RWPE2 (cell line): ENCODE results near the gene MAP2K3.
A peak's percentile ranks its signal among the peaks of the same experiment; 100 is the strongest.
"Not testable (repeated sequence)": the region's sequence is repeated elsewhere in the genome, so short reads cannot be mapped to it uniquely, and the experiment has no call there.

Experiments
- ATAC-seq: fragments of 200-7000 bp; cut with Tn5 transposase; 3 replicates; pipeline ENCODE4 v1.9.1; 2021; ENCODE audit warnings: low read depth
- DNase-seq: peaks from one replicate; pipeline ENCODE4 v3.0.0-alpha.2; 2020; ENCODE audit warnings: low spot score
- H3K27ac ChIP-seq: fragments of 450-650 bp; 2 replicates; pipeline ENCODE4 v1.5.1; 2017; ENCODE audit warnings: mild to moderate bottlenecking; ENCODE audit not compliant: poor library complexity, severe bottlenecking
- H3K27me3 ChIP-seq: fragments of 250-450 bp; sonication (Bioruptor Pico); 2 replicates; pipeline ENCODE4 v1.5.1; 2021; ENCODE audit warnings: mild to moderate bottlenecking, moderate library complexity; ENCODE audit not compliant: insufficient read depth, poor library complexity, severe bottlenecking
- H3K36me3 ChIP-seq: fragments of 250-450 bp; sonication (Bioruptor Pico); 2 replicates; pipeline ENCODE4 v1.5.1; 2020; ENCODE audit warnings: low read depth, mild to moderate bottlenecking, moderate library complexity
- H3K4me1 ChIP-seq: fragments of 250-450 bp; sonication (Bioruptor Pico); 2 replicates; pipeline ENCODE4 v1.5.1; 2021; ENCODE audit warnings: mild to moderate bottlenecking, moderate library complexity; ENCODE audit not compliant: insufficient read depth, poor library complexity, severe bottlenecking
- H3K4me3 ChIP-seq: fragments of 250-450 bp; sonication (Bioruptor Pico); 2 replicates; pipeline ENCODE4 v1.5.1; 2021; ENCODE audit warnings: mild to moderate bottlenecking, moderate library complexity; ENCODE audit not compliant: severe bottlenecking
- H3K9me3 ChIP-seq: fragments of 250-450 bp; sonication (Bioruptor Pico); 2 replicates; pipeline ENCODE4 v1.5.1; 2021; ENCODE audit warnings: mild to moderate bottlenecking, moderate library complexity; ENCODE audit not compliant: severe bottlenecking
- TF ChIP-seq, protein P1 (sequence below): fragments of 450-650 bp; IDR thresholded peaks from one replicate; pipeline ENCODE4 v1.5.1; 2017; ENCODE audit warnings: mild to moderate bottlenecking, moderate library complexity; ENCODE audit not compliant: poor library complexity, severe bottlenecking

Gene MAP2K3

GRCh38 chr17:21349358-21350050 is 65.0 kb downstream of the MAP2K3 start:
- not testable (repeated sequence) for H3K4me1 ChIP-seq, H3K27me3 ChIP-seq, H3K36me3 ChIP-seq, H3K27ac ChIP-seq, H3K9me3 ChIP-seq, DNase-seq, H3K4me3 ChIP-seq, ATAC-seq

DNA sequence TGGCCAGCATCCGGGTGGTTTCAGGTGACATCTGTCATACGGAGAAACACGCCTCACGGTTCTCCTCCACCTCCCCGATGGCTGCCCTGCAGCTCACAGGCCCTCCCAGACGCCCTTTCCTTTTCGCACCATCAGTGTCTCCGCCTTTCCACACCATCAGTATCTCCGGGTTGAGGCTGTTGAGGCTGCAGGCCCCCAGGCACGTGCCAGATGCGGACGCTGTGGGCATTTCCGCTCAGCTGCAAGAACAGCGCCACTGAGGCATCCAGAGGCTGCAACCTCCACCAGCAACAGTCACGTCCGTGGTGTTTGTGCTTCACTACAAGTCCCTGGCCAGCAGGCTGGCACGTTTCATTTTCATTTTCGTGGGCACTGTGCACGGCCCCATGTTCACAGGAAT is 66.0 kb downstream of the MAP2K3 start:
- not testable (repeated sequence) for ATAC-seq, H3K4me3 ChIP-seq, H3K9me3 ChIP-seq, DNase-seq, H3K27me3 ChIP-seq, H3K36me3 ChIP-seq, H3K4me1 ChIP-seq, H3K27ac ChIP-seq

DNA sequence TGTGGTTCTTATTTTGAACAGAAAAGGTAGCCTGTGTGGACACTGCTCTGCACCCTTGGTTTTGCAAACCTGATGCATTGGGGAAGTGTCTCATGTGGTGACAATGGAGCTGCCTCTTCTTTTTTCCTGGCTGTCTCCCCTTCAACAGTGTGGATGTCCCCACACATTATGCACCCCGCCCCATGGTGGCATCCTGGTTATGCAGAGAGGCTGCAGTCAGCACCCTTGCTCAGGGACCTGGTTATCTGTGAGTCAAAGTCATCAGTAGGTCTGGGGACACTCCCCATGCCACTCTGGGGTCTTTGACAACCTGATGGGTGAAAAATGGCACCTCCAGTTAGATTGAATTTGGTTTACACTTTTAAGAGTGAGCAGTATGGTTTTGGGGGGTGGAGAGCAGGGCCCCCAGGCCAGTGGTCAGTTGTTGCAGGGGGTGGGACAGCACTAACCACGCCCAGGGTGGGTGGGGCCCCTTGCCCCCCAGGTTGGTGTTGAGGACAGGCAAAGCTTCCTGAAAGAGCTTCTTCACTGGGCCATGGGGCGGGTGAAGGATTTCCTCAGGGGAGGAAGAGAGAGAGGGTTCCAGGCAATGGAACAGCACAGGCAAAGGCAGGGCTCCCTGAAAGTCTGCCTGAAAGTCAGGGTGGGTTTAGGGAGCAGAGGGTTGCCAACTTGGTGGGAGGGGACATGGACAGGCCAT is 67.0 kb downstream of the MAP2K3 start:
- H3K9me3 ChIP-seq = no peaks in the 10 kb centered on the region
- H3K4me3 ChIP-seq = no peak overlapping the region
- H3K4me1 ChIP-seq = no peaks in the 10 kb centered on the region
- no peaks in the 10 kb centered on the region for H3K36me3 ChIP-seq
- H3K27me3 ChIP-seq = no peaks in the 10 kb centered on the region
- ATAC-seq = no peak
- no peak overlapping the region for H3K27ac ChIP-seq
- peak; percentile 37 for DNase-seq
- TF ChIP-seq, protein P1, sequence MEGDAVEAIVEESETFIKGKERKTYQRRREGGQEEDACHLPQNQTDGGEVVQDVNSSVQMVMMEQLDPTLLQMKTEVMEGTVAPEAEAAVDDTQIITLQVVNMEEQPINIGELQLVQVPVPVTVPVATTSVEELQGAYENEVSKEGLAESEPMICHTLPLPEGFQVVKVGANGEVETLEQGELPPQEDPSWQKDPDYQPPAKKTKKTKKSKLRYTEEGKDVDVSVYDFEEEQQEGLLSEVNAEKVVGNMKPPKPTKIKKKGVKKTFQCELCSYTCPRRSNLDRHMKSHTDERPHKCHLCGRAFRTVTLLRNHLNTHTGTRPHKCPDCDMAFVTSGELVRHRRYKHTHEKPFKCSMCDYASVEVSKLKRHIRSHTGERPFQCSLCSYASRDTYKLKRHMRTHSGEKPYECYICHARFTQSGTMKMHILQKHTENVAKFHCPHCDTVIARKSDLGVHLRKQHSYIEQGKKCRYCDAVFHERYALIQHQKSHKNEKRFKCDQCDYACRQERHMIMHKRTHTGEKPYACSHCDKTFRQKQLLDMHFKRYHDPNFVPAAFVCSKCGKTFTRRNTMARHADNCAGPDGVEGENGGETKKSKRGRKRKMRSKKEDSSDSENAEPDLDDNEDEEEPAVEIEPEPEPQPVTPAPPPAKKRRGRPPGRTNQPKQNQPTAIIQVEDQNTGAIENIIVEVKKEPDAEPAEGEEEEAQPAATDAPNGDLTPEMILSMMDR = no peak

- no peak overlapping the region for H3K4me3 ChIP-seq
- TF ChIP-seq, protein P1 = no peak
- no peak overlapping the region for H3K27ac ChIP-seq
- no peaks in the 10 kb centered on the region for H3K36me3 ChIP-seq
- no peaks in the 10 kb centered on the region for H3K27me3 ChIP-seq
- H3K4me1 ChIP-seq = no peaks in the 10 kb centered on the region
- DNase-seq (peak; percentile 37), ATAC-seq (no peak)
- no peaks in the 10 kb centered on the region for H3K9me3 ChIP-seq
These were observed 67.9 kb downstream of the MAP2K3 start for GRCh38 chr17:21352221-21352980.

- ATAC-seq (no peak), DNase-seq (peak; percentile 35)
- no peak overlapping the region for H3K27ac ChIP-seq
- H3K9me3 ChIP-seq = no peaks in the 10 kb centered on the region
- H3K27me3 ChIP-seq = no peaks in the 10 kb centered on the region
- H3K4me1 ChIP-seq = no peaks in the 10 kb centered on the region
- no peak overlapping the region for H3K4me3 ChIP-seq
- TF ChIP-seq, protein P1 = no peak
- H3K36me3 ChIP-seq = no peaks in the 10 kb centered on the region
These were observed 68.4 kb downstream of the MAP2K3 start for GRCh38 chr17:21352981-21353265.
